GM18499 (cell line): Measurements from ENCODE around the gene WFDC10A.
"Not testable (repeated sequence)": the region's sequence is repeated elsewhere in the genome, so short reads cannot be mapped to it uniquely, and the experiment has no call there.

Source experiments
- ATAC-seq: cut with Tn5 transposase; IDR thresholded peaks from one replicate; pipeline ENCODE4 v1.9.1; 2021; ENCODE audit warnings: moderate number of reproducible peaks; ENCODE audit not compliant: insufficient read depth, unreplicated experiment

Gene WFDC10A

GRCh38 chr20:45646875-45647274 lies 17.3 kb downstream of the WFDC10A start:
- no peak for ATAC-seq

- no peak for ATAC-seq
Observed at GRCh38 chr20:45647441-45648050, 18.0 kb downstream of the WFDC10A start.

GRCh38 chr20:45649312-45649863 lies 19.8 kb downstream of the WFDC10A start:
- ATAC-seq: no peak

- not testable (repeated sequence) for ATAC-seq
Observed at GRCh38 chr20:45651726-45652125, 22.2 kb downstream of the WFDC10A start.

GRCh38 chr20:45657038-45657437 lies 27.5 kb downstream of the WFDC10A start:
- not testable (repeated sequence) for ATAC-seq

GRCh38 chr20:45670139-45670538 lies 40.6 kb downstream of the WFDC10A start, which contains the start of gene WFDC11:
Gene WFDC11 (minus strand): TSS chr20:45670239. CDS start chr20:45650600, 19,639 bp downstream.
- ATAC-seq: no peak

- no peak for ATAC-seq
Observed at GRCh38 chr20:45672765-45673164, 43.2 kb downstream of the WFDC10A start.

- no peak for ATAC-seq
Observed at GRCh38 chr20:45679650-45680049, 50.1 kb downstream of the WFDC10A start.
